ENCODE data around the gene JAKMIP3. TPM values are rescaled to one million over a fixed set of nuclear protein-coding genes. Genes with fewer than 3 reads are reported as not detected.

JAKMIP3 gene
- total RNA-seq, 1 experiment from 2014 or later: 0.17 TPM

GRCh38 chr10:132098539-132099388 is 33.0 kb downstream of the JAKMIP3 start (continued):
- TF ChIP-seq YY1 (IDR thresholded peaks at IDR 0.05; ENCODE audit: extremely low read depth, insufficient replicate concordance, low read depth, low read length) (no peak), ZFX (IDR thresholded peaks at IDR 0.05) (no peak), ATF3 (IDR thresholded peaks at IDR 0.05) (no peak), ZBTB33 (IDR thresholded peaks at IDR 0.05; ENCODE audit: extremely low read depth, insufficient replicate concordance, low read length) (no peak), MAX (IDR thresholded peaks at IDR 0.05) (no peak), EGR1 (IDR thresholded peaks at IDR 0.05; ENCODE audit: low read depth) (no peak), CEBPB (IDR thresholded peaks at IDR 0.05; ENCODE audit: low read depth) (no peak)

GRCh38 chr10:132099389-132100090 is 33.8 kb downstream of the JAKMIP3 start:
- Histone ChIP-seq H3K27me3 (ENCODE audit: insufficient read depth, low read length) (no peaks in the 10 kb centered on the region), H3K4me1 (ENCODE audit: control insufficient read depth in 1 of 2, insufficient read depth in 2 of 2, low read length in 2 of 2) (peaks cover 15 to 23% of the 10 kb centered on the region in 2 experiments), H3K79me2 (ENCODE audit: insufficient read depth, low read length) (no peaks in the 10 kb centered on the region), H4K20me1 (ENCODE audit: insufficient read depth) (no peaks in the 10 kb centered on the region), H3K36me3 (ENCODE audit: control insufficient read depth in 1 of 2, insufficient read depth in 2 of 2, low read length in 2 of 2) (no peaks in the 10 kb centered on the region), H3K27ac (ENCODE audit: low read depth, low read length) (no peak overlapping the region), H3K4me2 (ENCODE audit: low read length) (no peak overlapping the region), H3K9ac (ENCODE audit: low read length) (no peak overlapping the region), H3K4me3 (replicated peaks in 1 of 2; ENCODE audit: low read depth in 1 of 2, low read length in 2 of 2) (no peak overlapping the region), H3K9me2 (ENCODE audit: insufficient read depth) (no peaks in the 10 kb centered on the region), H3K9me3 (ENCODE audit: control insufficient read depth in 1 of 2, insufficient read depth in 1 of 2, low read depth in 1 of 2, low read length in 2 of 2) (no peaks in the 10 kb centered on the region), H2AFZ (ENCODE audit: low read depth, low read length, poor library complexity, severe bottlenecking) (no peak overlapping the region)
- intact Hi-C loops (cut with micrococcal nuclease): no loop called here
- RAD21 ChIA-PET (ENCODE audit: low non-redundant PET in 1 of 2, low total read pairs in 2 of 2, uncharacterized antibody in 2 of 2, unreplicated experiment in 2 of 2): no interaction called here
- ATAC-seq (no peak), DNase-seq (ENCODE audit: low read depth, low spot score) (no peak)
- CTCF ChIA-PET: no interaction called here
- no TSS peak for BruUV-seq (replicated peaks)
- POLR2A ChIA-PET: no interaction called here
- TF ChIP-seq ATF3 (IDR thresholded peaks at IDR 0.05) (no peak), REST (IDR thresholded peaks at IDR 0.05; ENCODE audit: low read depth) (no peak), SIN3A (IDR thresholded peaks at IDR 0.05; ENCODE audit: low read depth) (no peak), POLR2A (IDR thresholded peaks at IDR 0.05; ENCODE audit: borderline replicate concordance, extremely low read depth, insufficient read depth, insufficient read length) (no peak), POLR2AphosphoS5 (IDR thresholded peaks at IDR 0.05; ENCODE audit: low read depth, low read length) (no peak), TCF7L2 (IDR thresholded peaks at IDR 0.05; ENCODE audit: borderline replicate concordance, extremely low read depth, insufficient read depth, insufficient read length) (no peak), CTCF (IDR thresholded peaks at IDR 0.05 in 2 of 3, conservative IDR thresholded peaks at IDR 0.05 in 1 of 3; ENCODE audit: borderline replicate concordance in 1 of 3, insufficient read depth in 1 of 3, low read depth in 2 of 3, low read length in 2 of 3) (no peak), SRF (IDR thresholded peaks at IDR 0.05; ENCODE audit: low read depth) (no peak)
